Mesendoderm (in vitro differentiated cells): ENCODE results near the gene TBC1D5.

Experiments used
- DNase-seq: peaks from one replicate; pipeline ENCODE4 v3.0.0; 2013
- H2AK5ac ChIP-seq: 2 replicates; pipeline ENCODE4 v1.6.1; 2013; ENCODE audit warnings: low read length, inconsistent platforms
- H2BK120ac ChIP-seq: 2 replicates; pipeline ENCODE4 v1.6.1; 2013; ENCODE audit warnings: low read depth, mild to moderate bottlenecking, low read length, moderate library complexity, mixed read lengths
- H2BK15ac ChIP-seq: replicated peaks from 2 replicates; pipeline ENCODE4 v1.6.1; 2013; ENCODE audit warnings: low read depth, mild to moderate bottlenecking, moderate library complexity
- H2BK5ac ChIP-seq: 2 replicates; pipeline ENCODE4 v1.6.1; 2013; ENCODE audit warnings: low read length, inconsistent platforms
- H3K18ac ChIP-seq: 2 replicates; pipeline ENCODE4 v1.6.1; 2013; ENCODE audit warnings: mild to moderate bottlenecking, low read length, mixed read lengths
- H3K23ac ChIP-seq: one replicate; pipeline ENCODE4 v1.6.1; 2013; ENCODE audit warnings: low read length
- H3K27ac ChIP-seq: 2 replicates; pipeline ENCODE4 v1.5.1; 2013; ENCODE audit warnings: low read depth, mild to moderate bottlenecking, inconsistent platforms, low read length, moderate library complexity
- H3K27me3 ChIP-seq: 2 replicates; pipeline ENCODE4 v1.6.1; 2013; ENCODE audit warnings: low read length, control low read depth, mild to moderate bottlenecking, inconsistent platforms; ENCODE audit not compliant: insufficient read depth, poor library complexity
- H3K36me3 ChIP-seq: 2 replicates; pipeline ENCODE4 v1.6.1; 2013; ENCODE audit warnings: low read length, inconsistent platforms; ENCODE audit not compliant: control insufficient read depth, insufficient read depth
- H3K4ac ChIP-seq: one replicate; pipeline ENCODE4 v1.6.1; 2013; ENCODE audit warnings: low read depth, mild to moderate bottlenecking, low read length, moderate library complexity
- H3K4me1 ChIP-seq: 2 replicates; pipeline ENCODE4 v1.6.1; 2013; ENCODE audit warnings: low read depth, low read length, inconsistent platforms; ENCODE audit not compliant: control insufficient read depth
- H3K4me2 ChIP-seq: 2 replicates; pipeline ENCODE4 v1.6.1; 2013; ENCODE audit warnings: low read length
- H3K4me3 ChIP-seq: 2 replicates; pipeline ENCODE4 v1.5.1; 2013; ENCODE audit warnings: mild to moderate bottlenecking, low read length
- H3K56ac ChIP-seq: one replicate; pipeline ENCODE4 v1.6.1; 2013; ENCODE audit warnings: low read length
- H3K79me1 ChIP-seq: 2 replicates; pipeline ENCODE4 v1.6.1; 2013; ENCODE audit warnings: low read length, inconsistent platforms
- H3K79me2 ChIP-seq: 2 replicates; pipeline ENCODE4 v1.6.1; 2013; ENCODE audit warnings: mild to moderate bottlenecking, low read length; ENCODE audit not compliant: control insufficient read depth, insufficient read depth
- H3K9ac ChIP-seq: 2 replicates; pipeline ENCODE4 v1.6.1; 2013; ENCODE audit warnings: low read length, inconsistent platforms
- H4K5ac ChIP-seq: one replicate; pipeline ENCODE4 v1.6.1; 2013; ENCODE audit warnings: low read length
- H4K8ac ChIP-seq: one replicate; pipeline ENCODE4 v1.6.1; 2013; ENCODE audit warnings: low read depth, mild to moderate bottlenecking, control low read depth, low read length, moderate library complexity
- WGBS: extraction: QIAGEN DNeasy Blood & Tissue Kit; methylation state at CpG from one replicate; pipeline ENCODE4 v1.1.7; 2013; ENCODE audit warnings: low lambda C conversion rate, missing lambda C conversion rate; ENCODE audit not compliant: insufficient coverage; ENCODE audit errors: extremely low coverage; 5-methylcytosine and 5-hydroxymethylcytosine counted together

Gene TBC1D5

GRCh38 chr3:17218587-17218986 lies 523.8 kb downstream of the TBC1D5 start:
- H3K27ac ChIP-seq, result no peak overlapping the region

GRCh38 chr3:17217588-17217987 lies 524.8 kb downstream of the TBC1D5 start:
- Histone ChIP-seq H3K4me1 (no peaks in the 10 kb centered on the region), H3K27ac (no peak overlapping the region), H3K23ac (no peak overlapping the region)

More at GRCh38 chr3:17218587-17218986, 523.8 kb downstream of the TBC1D5 start:
- H3K4ac ChIP-seq, result no peak overlapping the region
- H2AK5ac ChIP-seq, result no peak overlapping the region
- H3K23ac ChIP-seq, result no peak overlapping the region
- no peak overlapping the region for H4K5ac ChIP-seq
- no peak overlapping the region for H4K8ac ChIP-seq
- no peak overlapping the region for H3K9ac ChIP-seq
- no peaks in the 10 kb centered on the region for H3K27me3 ChIP-seq
- H3K79me2 ChIP-seq, result no peaks in the 10 kb centered on the region
- H3K56ac ChIP-seq, result no peak overlapping the region
- H3K36me3 ChIP-seq, result no peaks in the 10 kb centered on the region
- no peak overlapping the region for H2BK5ac ChIP-seq
- H3K18ac ChIP-seq, result no peak overlapping the region
- no peaks in the 10 kb centered on the region for H3K4me1 ChIP-seq
- H2BK15ac ChIP-seq, result no peak overlapping the region
- no peak overlapping the region for H3K4me3 ChIP-seq
- no peak for DNase-seq
- H3K4me2 ChIP-seq, result no peak overlapping the region
- H2BK120ac ChIP-seq, result no peak overlapping the region
- WGBS, result no CpG with 5 or more reads among the region's 1 CpG
- H3K79me1 ChIP-seq, result no peaks in the 10 kb centered on the region

DNA sequence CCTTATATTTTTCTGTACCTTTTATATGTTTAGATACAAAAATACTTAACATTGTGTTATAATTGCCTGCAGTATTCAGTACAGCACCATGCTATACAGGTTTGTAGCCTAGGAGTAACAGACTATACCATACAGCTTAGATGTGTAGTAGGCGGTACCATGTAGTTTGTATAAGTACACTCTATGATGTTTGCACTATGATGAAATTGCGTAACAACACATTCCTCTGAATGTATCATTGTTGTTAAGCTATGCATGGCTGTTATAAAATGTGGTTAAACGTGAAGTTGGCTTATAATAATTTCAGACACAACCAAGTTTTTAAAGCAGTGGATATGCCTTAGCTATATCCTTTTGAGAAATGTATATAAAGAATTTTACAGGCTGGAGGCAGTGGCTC lies 529.3 kb downstream of the TBC1D5 start:
- H3K79me2 ChIP-seq, result no peaks in the 10 kb centered on the region
- H3K4me2 ChIP-seq, result no peak overlapping the region
- no peak overlapping the region for H3K27ac ChIP-seq
- no peaks in the 10 kb centered on the region for H3K27me3 ChIP-seq
- no peak overlapping the region for H3K56ac ChIP-seq
- H2AK5ac ChIP-seq, result no peak overlapping the region
- no peak overlapping the region for H4K8ac ChIP-seq
- H3K4me3 ChIP-seq, result no peak overlapping the region
- H3K18ac ChIP-seq, result no peak overlapping the region
- no peak overlapping the region for H3K9ac ChIP-seq
- H4K5ac ChIP-seq, result no peak overlapping the region
- no peak overlapping the region for H2BK5ac ChIP-seq
- DNase-seq, result no peak
- no peak overlapping the region for H2BK120ac ChIP-seq
- no CpG with 5 or more reads among the region's 3 CpGs for WGBS
- H2BK15ac ChIP-seq, result no peak overlapping the region
- no peaks in the 10 kb centered on the region for H3K79me1 ChIP-seq
- H3K36me3 ChIP-seq, result no peaks in the 10 kb centered on the region
- no peaks in the 10 kb centered on the region for H3K4me1 ChIP-seq
- H3K23ac ChIP-seq, result no peak overlapping the region
- H3K4ac ChIP-seq, result no peak overlapping the region

More at GRCh38 chr3:17217588-17217987, 524.8 kb downstream of the TBC1D5 start:
- H3K9ac ChIP-seq, result no peak overlapping the region
- no peak overlapping the region for H3K18ac ChIP-seq
- H2BK120ac ChIP-seq, result no peak overlapping the region
- H3K4me2 ChIP-seq, result no peak overlapping the region
- H3K79me1 ChIP-seq, result no peaks in the 10 kb centered on the region
- no peak overlapping the region for H3K56ac ChIP-seq
- no peak overlapping the region for H2BK5ac ChIP-seq
- no peak overlapping the region for H2AK5ac ChIP-seq
- H3K79me2 ChIP-seq, result no peaks in the 10 kb centered on the region
- no peaks in the 10 kb centered on the region for H3K36me3 ChIP-seq
- no peak overlapping the region for H3K4ac ChIP-seq
- H4K8ac ChIP-seq, result no peak overlapping the region
- no peak overlapping the region for H2BK15ac ChIP-seq
- no peak overlapping the region for H3K4me3 ChIP-seq
- DNase-seq, result no peak
- no peaks in the 10 kb centered on the region for H3K27me3 ChIP-seq
- no peak overlapping the region for H4K5ac ChIP-seq

DNA sequence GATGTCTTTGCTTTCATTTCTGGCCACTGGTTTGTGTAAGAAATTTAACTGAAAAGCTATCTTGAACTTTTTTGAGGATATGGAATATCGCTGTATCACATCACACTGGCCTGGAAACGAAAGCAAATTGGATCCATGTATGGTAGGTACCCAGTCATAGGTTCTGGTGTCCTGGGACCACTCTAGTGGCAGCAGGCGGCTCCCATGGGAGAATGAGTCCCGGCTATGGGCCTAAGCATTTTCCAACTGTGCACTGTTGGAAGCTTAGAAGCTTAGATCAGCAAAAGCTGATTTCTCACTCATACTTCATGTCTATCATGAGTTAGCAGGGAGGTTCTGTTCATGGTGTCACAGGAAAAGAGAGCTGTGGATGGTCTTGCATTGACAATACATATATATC lies 534.5 kb downstream of the TBC1D5 start:
- no CpG with 5 or more reads among the region's 4 CpGs for WGBS

GRCh38 chr3:17207019-17207418 lies 535.4 kb downstream of the TBC1D5 start:
- no peaks in the 10 kb centered on the region for H3K27me3 ChIP-seq
- no peak for DNase-seq
- H3K4me2 ChIP-seq, result no peak overlapping the region
- H3K23ac ChIP-seq, result no peak overlapping the region
- no peak overlapping the region for H3K4ac ChIP-seq
- no peak overlapping the region for H2BK5ac ChIP-seq
- no peak overlapping the region for H2BK120ac ChIP-seq
- no peaks in the 10 kb centered on the region for H3K36me3 ChIP-seq
- H3K4me3 ChIP-seq, result no peak overlapping the region
- no peak overlapping the region for H3K18ac ChIP-seq
- H4K5ac ChIP-seq, result no peak overlapping the region
- no peak overlapping the region for H2AK5ac ChIP-seq
- H4K8ac ChIP-seq, result no peak overlapping the region
- no peaks in the 10 kb centered on the region for H3K4me1 ChIP-seq
- H3K79me2 ChIP-seq, result no peaks in the 10 kb centered on the region
- no peak overlapping the region for H3K27ac ChIP-seq
- no peak overlapping the region for H3K9ac ChIP-seq
- H2BK15ac ChIP-seq, result no peak overlapping the region
- H3K56ac ChIP-seq, result no peak overlapping the region
- H3K79me1 ChIP-seq, result no peaks in the 10 kb centered on the region

More for the DNA sequence above, 534.5 kb downstream of the TBC1D5 start:
- no peaks in the 10 kb centered on the region for H3K36me3 ChIP-seq
- no peak overlapping the region for H3K4me3 ChIP-seq
- H3K56ac ChIP-seq, result no peak overlapping the region
- no peak overlapping the region for H3K9ac ChIP-seq
- H2AK5ac ChIP-seq, result no peak overlapping the region
- DNase-seq, result no peak
- no peak overlapping the region for H3K27ac ChIP-seq
- no peak overlapping the region for H2BK120ac ChIP-seq
- no peak overlapping the region for H3K4ac ChIP-seq
- H3K18ac ChIP-seq, result no peak overlapping the region
- H2BK15ac ChIP-seq, result no peak overlapping the region
- H3K79me2 ChIP-seq, result no peaks in the 10 kb centered on the region
- no peak overlapping the region for H4K5ac ChIP-seq
- H3K27me3 ChIP-seq, result no peaks in the 10 kb centered on the region
- H3K79me1 ChIP-seq, result no peaks in the 10 kb centered on the region
- no peaks in the 10 kb centered on the region for H3K4me1 ChIP-seq
- no peak overlapping the region for H3K23ac ChIP-seq
- H4K8ac ChIP-seq, result no peak overlapping the region
- H3K4me2 ChIP-seq, result no peak overlapping the region
- no peak overlapping the region for H2BK5ac ChIP-seq

GRCh38 chr3:17204049-17204650 lies 538.3 kb downstream of the TBC1D5 start:
- no peak overlapping the region for H4K5ac ChIP-seq
- no peak overlapping the region for H3K27ac ChIP-seq
- H3K56ac ChIP-seq, result no peak overlapping the region
- no peaks in the 10 kb centered on the region for H3K36me3 ChIP-seq
- H3K79me2 ChIP-seq, result no peaks in the 10 kb centered on the region
- H4K8ac ChIP-seq, result no peak overlapping the region
- H3K27me3 ChIP-seq, result no peaks in the 10 kb centered on the region
- no peak for DNase-seq
- no peak overlapping the region for H2BK5ac ChIP-seq
- H2BK15ac ChIP-seq, result no peak overlapping the region
- no peak overlapping the region for H3K23ac ChIP-seq
- H2BK120ac ChIP-seq, result no peak overlapping the region
- no peaks in the 10 kb centered on the region for H3K4me1 ChIP-seq
- no peaks in the 10 kb centered on the region for H3K79me1 ChIP-seq
- no peak overlapping the region for H3K4me3 ChIP-seq
- no peak overlapping the region for H3K9ac ChIP-seq
- H2AK5ac ChIP-seq, result no peak overlapping the region
- no peak overlapping the region for H3K4ac ChIP-seq
- H3K4me2 ChIP-seq, result no peak overlapping the region
- no CpG with 5 or more reads among the region's 3 CpGs for WGBS
- H3K18ac ChIP-seq, result no peak overlapping the region
